ENCODE results near the gene ST6GAL1.

Gene ST6GAL1

GRCh38 chr3:186938716-186939115 lies 8.4 kb downstream of the ST6GAL1 start:
- H3K27ac ChIP-seq, result no peak overlapping the region
- TF ChIP-seq CTCF (IDR thresholded peaks at IDR 0.05), result no peak
- no peak for TF ChIP-seq ZFX (IDR thresholded peaks at IDR 0.05; ENCODE audit: borderline replicate concordance)

GRCh38 chr3:186939536-186939935 lies 9.2 kb downstream of the ST6GAL1 start:
- H3K27ac ChIP-seq, result no peak overlapping the region
- TF ChIP-seq CTCF (IDR thresholded peaks at IDR 0.05), result no peak
- no peak for TF ChIP-seq ZFX (IDR thresholded peaks at IDR 0.05; ENCODE audit: borderline replicate concordance)

GRCh38 chr3:186940967-186941366 lies 10.6 kb downstream of the ST6GAL1 start:
- TF ChIP-seq CTCF (IDR thresholded peaks at IDR 0.05) (no peak), ZFX (IDR thresholded peaks at IDR 0.05; ENCODE audit: borderline replicate concordance) (no peak)
- H3K27ac ChIP-seq, result no peak overlapping the region

- no peak for TF ChIP-seq CTCF (IDR thresholded peaks at IDR 0.05)
- TF ChIP-seq ZFX (IDR thresholded peaks at IDR 0.05; ENCODE audit: borderline replicate concordance), result no peak
- no peak overlapping the region for H3K27ac ChIP-seq
These were observed 11.8 kb downstream of the ST6GAL1 start for GRCh38 chr3:186942168-186942567.

- no peak for TF ChIP-seq ZFX (IDR thresholded peaks at IDR 0.05; ENCODE audit: borderline replicate concordance)
- no peak for TF ChIP-seq CTCF (IDR thresholded peaks at IDR 0.05)
- no peak overlapping the region for H3K27ac ChIP-seq
These were observed 15.0 kb downstream of the ST6GAL1 start for GRCh38 chr3:186945255-186945823.

- H3K27ac ChIP-seq, result no peak overlapping the region
- no peak for TF ChIP-seq ZFX (IDR thresholded peaks at IDR 0.05; ENCODE audit: borderline replicate concordance)
- TF ChIP-seq CTCF (IDR thresholded peaks at IDR 0.05), result no peak
These were observed 16.5 kb downstream of the ST6GAL1 start for GRCh38 chr3:186946756-186947375.

- no peak for TF ChIP-seq ZFX (IDR thresholded peaks at IDR 0.05; ENCODE audit: borderline replicate concordance)
- no peak for TF ChIP-seq CTCF (IDR thresholded peaks at IDR 0.05)
- H3K27ac ChIP-seq, result no peak overlapping the region
These were observed 19.1 kb downstream of the ST6GAL1 start for GRCh38 chr3:186949281-186949982.
